Caco-2 (cell line): Measurements from ENCODE around the gene PPM1F. TPM values are rescaled to one million over a fixed set of nuclear protein-coding genes. Genes with fewer than 3 reads are reported as not detected.
"Not testable (repeated sequence)": the region's sequence is repeated elsewhere in the genome, so short reads cannot be mapped to it uniquely, and the experiment has no call there.

Experiments used
- BruUV-seq: library from RNA; stranded (reverse); fragments of 400-500 nt; replicated peaks from 2 replicates; lab custom pipeline; 2021; lab: Mats Ljungman, UMichigan
- CTCF ChIA-PET: fragments of 300-600 bp; sonication (Branson Sonifier 250); formaldehyde crosslinking; loops from one replicate; lab custom pipeline; 2022; ENCODE audit warnings: antibody characterized with exemption; lab: Charles Lee
- POLR2A ChIA-PET: fragments of 300-600 bp; sonication (Branson Sonifier 250); formaldehyde crosslinking; loops from one replicate; lab custom pipeline; 2022; ENCODE audit warnings: antibody characterized with exemption; lab: Charles Lee
- DNase-seq, 2 experiments: peaks; one replicate each; pipeline versions ENCODE4 v3.0.0 to v3.0.0-alpha.2; 2020 to 2022
- H3K27me3 ChIP-seq: replicated peaks from 2 replicates; pipeline ENCODE4 v1.6.0; 2011; ENCODE audit warnings: low read length; ENCODE audit not compliant: control insufficient read depth, insufficient read depth
- H3K36me3 ChIP-seq: 2 replicates; pipeline ENCODE4 v1.5.1; 2011; ENCODE audit warnings: low read length; ENCODE audit not compliant: control insufficient read depth, insufficient read depth
- H3K4me1 ChIP-seq: fragments of 250-450 bp; sonication (Bioruptor Pico); 2 replicates; pipeline ENCODE4 v1.5.1; 2020; ENCODE audit warnings: mild to moderate bottlenecking
- H3K4me3 ChIP-seq: 2 replicates; pipeline ENCODE4 v1.5.1; 2011; ENCODE audit warnings: low read depth, mild to moderate bottlenecking, control low read depth, low read length
- H3K9me3 ChIP-seq: fragments of 250-450 bp; sonication (Bioruptor Pico); 2 replicates; pipeline ENCODE4 v1.5.1; 2020; ENCODE audit warnings: mild to moderate bottlenecking, moderate library complexity
- H3K27ac Mint-ChIP-seq: one replicate; pipeline ENCODE4 v1.8.0; 2022; ENCODE audit warnings: mixed read lengths; ENCODE audit not compliant: unreplicated experiment
- H3K27me3 Mint-ChIP-seq: one replicate; pipeline ENCODE4 v1.8.0; 2022; ENCODE audit warnings: mixed read lengths; ENCODE audit not compliant: insufficient read depth, unreplicated experiment
- H3K36me3 Mint-ChIP-seq: one replicate; pipeline ENCODE4 v1.8.0; 2022; ENCODE audit warnings: mild to moderate bottlenecking, mixed read lengths; ENCODE audit not compliant: insufficient read depth, unreplicated experiment
- H3K4me1 Mint-ChIP-seq: one replicate; pipeline ENCODE4 v1.8.0; 2022; ENCODE audit warnings: low read depth, mixed read lengths; ENCODE audit not compliant: unreplicated experiment
- H3K4me3 Mint-ChIP-seq: one replicate; pipeline ENCODE4 v1.8.0; 2022; ENCODE audit warnings: mild to moderate bottlenecking, moderate library complexity, mixed read lengths; ENCODE audit not compliant: unreplicated experiment
- H3K9me3 Mint-ChIP-seq: one replicate; pipeline ENCODE4 v1.8.0; 2022; ENCODE audit warnings: mixed read lengths; ENCODE audit not compliant: unreplicated experiment
- intact Hi-C: fragments of 100-400 bp; cut with micrococcal nuclease; formaldehyde crosslinking; loops from one replicate; pipeline ENCODE4 v1.10.0; 2022; ENCODE audit not compliant: unreplicated experiment
- total RNA-seq: library from RNA; stranded (reverse); gene quantifications from 2 replicates; pipeline ENCODE4 v1.2.3, GENCODE V29; 2022
- TF ChIP-seq, protein P1 (sequence below), 2 experiments: fragments of 200-600 bp in 1 of 2; IDR thresholded peaks; 1 replicate in 1 of 2; 2 replicates in 1 of 2; pipeline versions ENCODE4 v1.5.1 to v1.8.0; 2011 to 2022; ENCODE audit warnings: antibody characterized with exemption in 1 of 2, control low read depth in 1 of 2, inconsistent platforms in 1 of 2, low read depth in 1 of 2, low read length in 1 of 2, mild to moderate bottlenecking in 1 of 2, moderate library complexity in 1 of 2; ENCODE audit not compliant: insufficient read depth in 1 of 2, severe bottlenecking in 1 of 2, unreplicated experiment in 1 of 2

PPM1F gene
- total RNA-seq, 1 experiment from 2014 or later: 25.8 TPM

DNA sequence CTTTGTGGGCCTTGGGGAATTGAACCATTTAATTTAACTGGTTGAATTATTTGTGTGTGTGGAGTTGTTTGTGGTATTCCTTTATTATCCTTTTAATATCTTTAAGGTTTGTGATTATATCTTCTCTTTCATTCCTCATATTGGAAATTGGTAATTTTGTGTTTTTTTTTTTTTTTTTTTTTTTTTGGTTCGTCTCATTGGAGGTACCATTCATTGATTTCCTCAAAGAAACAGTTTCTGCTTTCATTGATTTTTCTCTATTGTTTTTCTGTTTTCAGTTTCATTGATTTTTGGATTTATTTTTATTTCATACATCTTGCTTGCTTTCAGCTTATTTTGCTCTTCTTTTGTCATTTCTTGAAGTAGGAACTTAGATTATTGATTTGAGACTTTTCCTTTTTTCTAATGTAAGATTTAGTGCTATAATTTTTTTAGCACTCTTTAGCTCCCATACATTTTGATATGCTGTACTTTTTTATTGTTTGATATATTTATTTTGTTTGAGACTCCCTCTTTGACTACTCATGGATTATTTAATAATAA is 54.2 kb downstream of the PPM1F start:
- ChIA-PET POLR2A (no interaction called here), CTCF (no interaction called here)
- Mint-ChIP-seq H3K4me1 (no peaks in the 10 kb centered on the region), H3K36me3 (no peaks in the 10 kb centered on the region), H3K27me3 (no peaks in the 10 kb centered on the region), H3K27ac (no peak overlapping the region), H3K9me3 (no peaks in the 10 kb centered on the region), H3K4me3 (no peak overlapping the region)
- DNase-seq: no peak
- no peaks in the 10 kb centered on the region; the same call in 1 of the 2 replicates for H3K4me1 ChIP-seq
- TF ChIP-seq, protein P1, sequence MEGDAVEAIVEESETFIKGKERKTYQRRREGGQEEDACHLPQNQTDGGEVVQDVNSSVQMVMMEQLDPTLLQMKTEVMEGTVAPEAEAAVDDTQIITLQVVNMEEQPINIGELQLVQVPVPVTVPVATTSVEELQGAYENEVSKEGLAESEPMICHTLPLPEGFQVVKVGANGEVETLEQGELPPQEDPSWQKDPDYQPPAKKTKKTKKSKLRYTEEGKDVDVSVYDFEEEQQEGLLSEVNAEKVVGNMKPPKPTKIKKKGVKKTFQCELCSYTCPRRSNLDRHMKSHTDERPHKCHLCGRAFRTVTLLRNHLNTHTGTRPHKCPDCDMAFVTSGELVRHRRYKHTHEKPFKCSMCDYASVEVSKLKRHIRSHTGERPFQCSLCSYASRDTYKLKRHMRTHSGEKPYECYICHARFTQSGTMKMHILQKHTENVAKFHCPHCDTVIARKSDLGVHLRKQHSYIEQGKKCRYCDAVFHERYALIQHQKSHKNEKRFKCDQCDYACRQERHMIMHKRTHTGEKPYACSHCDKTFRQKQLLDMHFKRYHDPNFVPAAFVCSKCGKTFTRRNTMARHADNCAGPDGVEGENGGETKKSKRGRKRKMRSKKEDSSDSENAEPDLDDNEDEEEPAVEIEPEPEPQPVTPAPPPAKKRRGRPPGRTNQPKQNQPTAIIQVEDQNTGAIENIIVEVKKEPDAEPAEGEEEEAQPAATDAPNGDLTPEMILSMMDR (IDR thresholded peaks at IDR 0.05; ENCODE audit: insufficient read depth in 1 of 2, low read depth in 1 of 2, low read length in 1 of 2, severe bottlenecking in 1 of 2, unreplicated experiment in 1 of 2): no peak
- intact Hi-C loops: no loop called here
- H3K9me3 ChIP-seq: no peaks in the 10 kb centered on the region
- BruUV-seq: no TSS peak
- no peaks in the 10 kb centered on the region for H3K27me3 ChIP-seq
- H3K36me3 ChIP-seq: no peaks in the 10 kb centered on the region
- H3K4me3 ChIP-seq: no peak overlapping the region

DNA sequence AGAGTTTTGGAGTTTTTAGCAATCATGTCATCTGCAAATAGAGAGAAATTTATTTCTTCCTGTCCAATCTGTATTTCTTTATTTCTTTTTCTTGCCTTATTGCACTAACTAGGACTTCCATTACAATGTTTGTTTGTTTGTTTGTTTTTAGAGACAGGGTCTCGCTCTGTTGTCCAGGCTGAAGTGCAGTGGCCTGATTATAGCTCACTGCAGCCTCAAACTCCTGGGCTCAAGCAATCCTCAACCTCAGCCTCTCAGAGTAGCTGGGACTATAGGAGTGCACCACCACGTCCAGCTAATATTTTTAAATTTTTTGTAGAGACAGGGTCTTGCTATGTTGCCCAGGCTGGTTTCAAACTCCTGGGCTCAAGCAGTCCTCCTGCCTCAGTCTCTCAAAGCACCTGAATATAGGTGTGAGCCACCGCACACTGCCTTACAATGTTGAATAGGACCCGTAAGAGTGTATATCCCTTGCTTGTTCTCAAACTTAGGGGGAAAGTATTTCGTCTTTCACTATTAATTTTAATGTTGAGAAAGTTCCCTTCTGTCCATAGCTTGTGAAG is 55.6 kb downstream of the PPM1F start:
- CTCF ChIA-PET: no interaction called here
- POLR2A ChIA-PET: no interaction called here
- Histone ChIP-seq H3K36me3 (no peaks in the 10 kb centered on the region), H3K27me3 (no peaks in the 10 kb centered on the region), H3K4me1 (no peaks in the 10 kb centered on the region), H3K4me3 (no peak overlapping the region), H3K9me3 (no peaks in the 10 kb centered on the region)
- TF ChIP-seq, protein P1 (IDR thresholded peaks at IDR 0.05; ENCODE audit: insufficient read depth in 1 of 2, low read depth in 1 of 2, low read length in 1 of 2, severe bottlenecking in 1 of 2, unreplicated experiment in 1 of 2): no peak
- Mint-ChIP-seq H3K9me3 (no peaks in the 10 kb centered on the region), H3K27me3 (no peaks in the 10 kb centered on the region), H3K4me3 (no peak overlapping the region), H3K36me3 (no peaks in the 10 kb centered on the region), H3K4me1 (no peaks in the 10 kb centered on the region), H3K27ac (no peak overlapping the region)
- intact Hi-C loops: no loop called here
- no peak for DNase-seq
- no TSS peak for BruUV-seq

GRCh38 chr22:21896275-21896674 is 56.4 kb downstream of the PPM1F start:
- H3K27me3 Mint-ChIP-seq, H3K36me3 ChIP-seq, H3K9me3 ChIP-seq, H3K4me1 Mint-ChIP-seq, H3K27ac Mint-ChIP-seq, H3K4me3 ChIP-seq, H3K4me3 Mint-ChIP-seq, POLR2A ChIA-PET, H3K4me1 ChIP-seq, BruUV-seq, H3K27me3 ChIP-seq, CTCF ChIA-PET, H3K36me3 Mint-ChIP-seq, H3K9me3 Mint-ChIP-seq, DNase-seq, intact Hi-C loops: not testable (repeated sequence)
